ENCODE data around the gene HOXC10. TPM values are rescaled to one million over a fixed set of nuclear protein-coding genes. Genes with fewer than 3 reads are reported as not detected.

Gene HOXC10
- total and polyA plus RNA-seq, 2 of the 8 experiments (the other 6 are each of a cell fraction or from before 2014, with no cell fraction given), result not detected

GRCh38 chr12:54027442-54027786 lies 42.5 kb downstream of the HOXC10 start:
- Histone ChIP-seq H3K36me3 (ENCODE audit: control insufficient read depth in 2 of 4, insufficient read depth in 4 of 4, low read length in 3 of 4) (peaks cover 0 to 2% (median 0%) of the 10 kb centered on the region in 4 experiments; a peak in 1 of 8 replicates), H3K79me1 (ENCODE audit: low read depth, low read length) (no peaks in the 10 kb centered on the region), H3K14ac (ENCODE audit: insufficient read length) (no peak overlapping the region), H3K18ac (ENCODE audit: extremely low read depth, low read length) (no peak overlapping the region), H3K27me3 (replicated peaks in 1 of 4; ENCODE audit: control insufficient read depth in 3 of 4, extremely low read depth in 1 of 4, insufficient read depth in 3 of 4, low read length in 3 of 4) (peaks cover 95 to 100% (median 99%) of the 10 kb centered on the region in 4 experiments), H4K91ac (replicated peaks; ENCODE audit: insufficient read length, low read length) (no peak overlapping the region), H2AK5ac (ENCODE audit: low read depth, low read length) (no peak overlapping the region), H3K4ac (replicated peaks; ENCODE audit: insufficient read length, low read depth, low read length) (no peak overlapping the region), H3K4me1 (replicated peaks in 1 of 4; ENCODE audit: control insufficient read depth in 3 of 4, insufficient read depth in 4 of 4, low read length in 3 of 4) (peaks cover 0 to 5% (median 2%) of the 10 kb centered on the region in 4 experiments; a peak in 3 of 7 replicates), H3K23me2 (ENCODE audit: low read depth, low read length) (no peaks in the 10 kb centered on the region), H3K79me2 (ENCODE audit: control insufficient read depth in 1 of 2, insufficient read depth in 2 of 2, low read length in 2 of 2) (no peaks in the 10 kb centered on the region), H2BK120ac (replicated peaks; ENCODE audit: low read depth, low read length) (no peak overlapping the region), H4K8ac (ENCODE audit: extremely low read depth, insufficient read depth, low read length) (no peak overlapping the region), H3K9ac (replicated peaks in 1 of 4; ENCODE audit: extremely low read depth in 1 of 4, low read depth in 3 of 4, low read length in 3 of 4) (no peak overlapping the region), H3K4me3 (ENCODE audit: extremely low read depth in 1 of 4, insufficient read depth in 2 of 4, low read depth in 3 of 4, low read length in 4 of 4) (no peak overlapping the region), H3K56ac (replicated peaks; ENCODE audit: insufficient read length, low read depth, low read length) (no peak overlapping the region), H3K4me2 (ENCODE audit: insufficient read depth in 1 of 2, low read depth in 2 of 2, low read length in 2 of 2) (no peak overlapping the region), H4K20me1 (replicated peaks in 1 of 2; ENCODE audit: control insufficient read depth in 1 of 2, insufficient read depth in 2 of 2, low read length in 2 of 2) (peaks cover 18 to 24% of the 10 kb centered on the region in 2 experiments), H2AFZ (ENCODE audit: low read length) (no peak overlapping the region), H2BK5ac (ENCODE audit: low read depth, low read length) (no peak overlapping the region), H3K27ac (ENCODE audit: low read depth, low read length) (no peak overlapping the region), H3K23ac (ENCODE audit: insufficient read length) (no peak overlapping the region), H2BK15ac (ENCODE audit: low read length) (0 out of 2 replicates have a peak overlapping the region, but pooled peaks have one; percentile 36), H4K5ac (ENCODE audit: insufficient read length, low read depth, low read length) (no peak overlapping the region), H3K9me3 (ENCODE audit: insufficient read depth in 2 of 2, low read depth in 1 of 2, low read length in 1 of 2) (no peaks in the 10 kb centered on the region), H2BK12ac (ENCODE audit: low read depth, low read length) (no peak overlapping the region), H2BK20ac (ENCODE audit: low read length) (no peak overlapping the region)
- 52% methylated on average over 3 of the region's 3 CpGs; no CpG with 5 or more reads in 1 of the 2 experiments for WGBS, 2 experiments (ENCODE audit: extremely low coverage in 1 of 2, insufficient coverage in 1 of 2, insufficient read length in 1 of 2, insufficient replicate concordance in 2 of 2, low coverage in 1 of 2, low lambda C conversion rate in 2 of 2, missing lambda C conversion rate in 1 of 2)
- no peak for FAIRE-seq
- CTCF ChIA-PET (ENCODE audit: partially characterized antibody), result interaction anchor here (0.8 to 20.0 kb wide), 9 partner anchors 21 to 281 kb away, joined by 3 to 339 read pairs (median 4); partner anchors contain the start of genes HOXC8, HOXC9 and SMUG1
- no peak for DNase-seq (ENCODE audit: low read depth in 1 of 2, low spot score in 2 of 2)
- POLR2A ChIA-PET (ENCODE audit: partially characterized antibody), result interaction anchor here (0.6 kb wide), 1 partner anchor 22 kb away, joined by 3 read pairs; no protein-coding TSS in a partner anchor
- no peak for TF ChIP-seq POU5F1 (IDR thresholded peaks at IDR 0.05; ENCODE audit: low read depth, low read length)
- TF ChIP-seq SIX5 (IDR thresholded peaks at IDR 0.05; ENCODE audit: low read depth, low read length), result no peak
- no peak for TF ChIP-seq TAF1 (IDR thresholded peaks at IDR 0.05; ENCODE audit: low read depth, low read length)
